Measurements from ENCODE around the gene SLC15A4.

DNA sequence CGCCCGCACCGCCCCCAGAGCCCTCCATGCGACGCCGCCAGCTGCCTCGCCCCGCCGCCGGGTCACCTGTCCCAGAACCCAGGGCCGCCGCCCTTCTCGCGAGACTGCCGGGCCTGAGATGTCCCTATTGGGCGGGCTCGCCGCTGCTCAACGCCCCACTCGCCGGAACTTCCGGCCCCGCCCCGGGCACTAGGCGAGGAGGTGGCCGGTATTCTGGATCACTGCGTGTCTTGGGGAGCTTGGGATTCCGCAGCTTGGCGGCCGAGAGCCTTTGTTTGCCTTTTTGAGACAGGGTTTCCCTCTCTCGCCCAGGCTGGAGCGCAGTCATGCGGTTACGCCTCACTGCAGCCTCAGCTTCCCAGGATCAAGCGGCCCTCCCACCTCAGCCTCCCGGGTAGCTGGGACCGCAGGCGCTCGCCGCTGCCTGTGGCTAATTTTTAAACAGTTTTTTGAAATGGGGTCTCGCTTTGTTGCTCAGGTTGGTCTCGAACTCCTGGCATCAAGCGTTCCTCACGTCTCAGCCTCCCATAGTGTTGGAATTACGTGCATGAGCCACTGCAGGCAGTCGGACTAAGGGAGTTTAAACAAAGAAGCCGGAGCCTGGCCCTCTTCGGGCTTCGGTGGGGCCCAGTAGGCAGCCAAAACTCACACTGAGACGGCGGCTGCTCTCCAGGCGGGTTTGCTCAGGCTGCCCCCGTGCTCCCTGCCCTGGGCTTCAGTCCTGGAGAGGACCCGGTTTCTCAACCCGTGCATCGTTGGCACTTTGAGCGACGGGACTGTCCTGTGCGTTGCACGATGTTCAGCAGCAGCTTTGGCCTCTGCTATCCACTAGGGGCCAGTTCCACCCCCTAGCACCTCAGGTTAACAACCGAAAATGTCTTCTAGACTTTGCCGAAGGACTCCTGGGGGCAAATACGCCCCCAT, at the start of gene SLC15A4:
- TF ChIP-seq, protein P1, sequence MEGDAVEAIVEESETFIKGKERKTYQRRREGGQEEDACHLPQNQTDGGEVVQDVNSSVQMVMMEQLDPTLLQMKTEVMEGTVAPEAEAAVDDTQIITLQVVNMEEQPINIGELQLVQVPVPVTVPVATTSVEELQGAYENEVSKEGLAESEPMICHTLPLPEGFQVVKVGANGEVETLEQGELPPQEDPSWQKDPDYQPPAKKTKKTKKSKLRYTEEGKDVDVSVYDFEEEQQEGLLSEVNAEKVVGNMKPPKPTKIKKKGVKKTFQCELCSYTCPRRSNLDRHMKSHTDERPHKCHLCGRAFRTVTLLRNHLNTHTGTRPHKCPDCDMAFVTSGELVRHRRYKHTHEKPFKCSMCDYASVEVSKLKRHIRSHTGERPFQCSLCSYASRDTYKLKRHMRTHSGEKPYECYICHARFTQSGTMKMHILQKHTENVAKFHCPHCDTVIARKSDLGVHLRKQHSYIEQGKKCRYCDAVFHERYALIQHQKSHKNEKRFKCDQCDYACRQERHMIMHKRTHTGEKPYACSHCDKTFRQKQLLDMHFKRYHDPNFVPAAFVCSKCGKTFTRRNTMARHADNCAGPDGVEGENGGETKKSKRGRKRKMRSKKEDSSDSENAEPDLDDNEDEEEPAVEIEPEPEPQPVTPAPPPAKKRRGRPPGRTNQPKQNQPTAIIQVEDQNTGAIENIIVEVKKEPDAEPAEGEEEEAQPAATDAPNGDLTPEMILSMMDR (conservative IDR thresholded peaks at IDR 0.05; ENCODE audit: low read depth, low read length): peak; percentile 2; the same call in 1 of the 2 replicates
- no peak for TF ChIP-seq RFX5 (IDR thresholded peaks at IDR 0.05; ENCODE audit: low read depth, low read length)
- no peak for TF ChIP-seq CEBPB (IDR thresholded peaks at IDR 0.05; ENCODE audit: low read depth, low read length)
- TF ChIP-seq, protein P2, sequence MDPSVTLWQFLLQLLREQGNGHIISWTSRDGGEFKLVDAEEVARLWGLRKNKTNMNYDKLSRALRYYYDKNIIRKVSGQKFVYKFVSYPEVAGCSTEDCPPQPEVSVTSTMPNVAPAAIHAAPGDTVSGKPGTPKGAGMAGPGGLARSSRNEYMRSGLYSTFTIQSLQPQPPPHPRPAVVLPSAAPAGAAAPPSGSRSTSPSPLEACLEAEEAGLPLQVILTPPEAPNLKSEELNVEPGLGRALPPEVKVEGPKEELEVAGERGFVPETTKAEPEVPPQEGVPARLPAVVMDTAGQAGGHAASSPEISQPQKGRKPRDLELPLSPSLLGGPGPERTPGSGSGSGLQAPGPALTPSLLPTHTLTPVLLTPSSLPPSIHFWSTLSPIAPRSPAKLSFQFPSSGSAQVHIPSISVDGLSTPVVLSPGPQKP (IDR thresholded peaks at IDR 0.05; ENCODE audit: borderline replicate concordance, low read depth, low read length): no peak
- TF ChIP-seq POLR2A (IDR thresholded peaks at IDR 0.05; ENCODE audit: low read depth, low read length): peak; percentile 83
- TF ChIP-seq MXI1 (IDR thresholded peaks at IDR 0.05; ENCODE audit: borderline replicate concordance, low read depth, low read length): peak; percentile 41; the same call in 1 of the 2 replicates
- TF ChIP-seq FOS (IDR thresholded peaks at IDR 0.05; ENCODE audit: low read depth, low read length): no peak

All from IMR-90 (cell line).